ENCODE measurements around the gene UBE2J2. TPM values are rescaled to one million over a fixed set of nuclear protein-coding genes. Genes with fewer than 3 reads are reported as not detected.

Gene UBE2J2
- total and polyA plus RNA-seq, 3 donors from 2014 or later, result 133 to 203 (median 139) TPM

DNA sequence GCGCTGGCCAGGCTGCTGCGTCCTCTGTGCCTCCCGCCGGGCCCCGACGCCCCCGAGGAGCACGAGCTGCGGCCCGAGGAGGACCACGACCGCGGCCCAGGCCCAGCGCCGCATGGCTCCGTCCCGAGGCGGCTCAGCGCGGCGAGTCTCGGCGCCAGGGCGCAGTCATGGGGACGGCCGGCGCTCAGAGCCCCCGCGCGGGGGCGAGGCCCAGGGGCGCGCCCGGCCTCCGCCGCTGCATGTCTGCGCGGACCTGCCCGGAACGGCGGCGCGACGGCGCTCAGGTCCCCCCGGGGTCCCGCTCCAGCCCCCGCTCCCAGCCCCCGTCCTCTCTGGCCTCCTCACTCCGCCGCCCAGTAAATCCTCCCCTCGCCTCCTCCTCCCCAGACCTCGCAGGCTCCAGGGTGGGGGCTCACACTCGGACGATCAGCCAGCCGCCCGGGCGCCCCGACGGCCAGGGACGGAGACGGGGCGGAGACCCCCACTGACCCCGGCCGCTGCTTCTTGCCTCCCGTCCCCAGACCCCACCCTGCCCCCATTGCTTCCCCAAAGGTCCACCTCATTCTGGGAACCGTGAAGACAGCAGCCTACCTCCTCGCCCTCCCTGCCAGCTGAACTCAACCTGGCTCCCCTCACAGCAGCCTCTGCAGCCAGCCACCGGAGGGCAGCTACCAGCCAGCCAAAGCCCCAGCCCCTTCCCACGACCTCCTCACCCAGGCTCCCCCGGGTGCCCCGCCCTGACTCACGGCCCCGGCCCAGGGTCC, 26.9 kb downstream of the UBE2J2 start, which contains the start of gene C1QTNF12:
Gene C1QTNF12 (minus strand): TSS at position 146 of the 764 bp plus-strand sequence. CDS start 32 bp downstream, at position 114.
- DNase-seq, result no peak
- Histone ChIP-seq H3K4me1 (peaks cover 8% of the 10 kb centered on the region), H3K4me3 (no peak within 1 kb of the TSS), H3K27me3 (no peaks in the 10 kb centered on the region), H3K36me3 (ENCODE audit: low read depth, missing control alignments) (no peaks in the 10 kb centered on the region), H3K9me3 (no peaks in the 10 kb centered on the region), H3K27ac (no peak within 1 kb of the TSS)
- WGBS, 2 donors, result 7% methylated on average over 38 of the region's 74 CpGs; no CpG with 5 or more reads in 1 of the 2 donors
- TF ChIP-seq POLR2A (IDR thresholded peaks at IDR 0.05), result no peak
- TF ChIP-seq, protein P1, sequence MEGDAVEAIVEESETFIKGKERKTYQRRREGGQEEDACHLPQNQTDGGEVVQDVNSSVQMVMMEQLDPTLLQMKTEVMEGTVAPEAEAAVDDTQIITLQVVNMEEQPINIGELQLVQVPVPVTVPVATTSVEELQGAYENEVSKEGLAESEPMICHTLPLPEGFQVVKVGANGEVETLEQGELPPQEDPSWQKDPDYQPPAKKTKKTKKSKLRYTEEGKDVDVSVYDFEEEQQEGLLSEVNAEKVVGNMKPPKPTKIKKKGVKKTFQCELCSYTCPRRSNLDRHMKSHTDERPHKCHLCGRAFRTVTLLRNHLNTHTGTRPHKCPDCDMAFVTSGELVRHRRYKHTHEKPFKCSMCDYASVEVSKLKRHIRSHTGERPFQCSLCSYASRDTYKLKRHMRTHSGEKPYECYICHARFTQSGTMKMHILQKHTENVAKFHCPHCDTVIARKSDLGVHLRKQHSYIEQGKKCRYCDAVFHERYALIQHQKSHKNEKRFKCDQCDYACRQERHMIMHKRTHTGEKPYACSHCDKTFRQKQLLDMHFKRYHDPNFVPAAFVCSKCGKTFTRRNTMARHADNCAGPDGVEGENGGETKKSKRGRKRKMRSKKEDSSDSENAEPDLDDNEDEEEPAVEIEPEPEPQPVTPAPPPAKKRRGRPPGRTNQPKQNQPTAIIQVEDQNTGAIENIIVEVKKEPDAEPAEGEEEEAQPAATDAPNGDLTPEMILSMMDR (IDR thresholded peaks at IDR 0.05), result no peak
- intact Hi-C loops (cut with DNase I; ENCODE audit: low total_unique reads), result loop anchor here (10.0 kb wide), 1 partner anchor 122 kb away; no protein-coding TSS in a partner anchor

DNA sequence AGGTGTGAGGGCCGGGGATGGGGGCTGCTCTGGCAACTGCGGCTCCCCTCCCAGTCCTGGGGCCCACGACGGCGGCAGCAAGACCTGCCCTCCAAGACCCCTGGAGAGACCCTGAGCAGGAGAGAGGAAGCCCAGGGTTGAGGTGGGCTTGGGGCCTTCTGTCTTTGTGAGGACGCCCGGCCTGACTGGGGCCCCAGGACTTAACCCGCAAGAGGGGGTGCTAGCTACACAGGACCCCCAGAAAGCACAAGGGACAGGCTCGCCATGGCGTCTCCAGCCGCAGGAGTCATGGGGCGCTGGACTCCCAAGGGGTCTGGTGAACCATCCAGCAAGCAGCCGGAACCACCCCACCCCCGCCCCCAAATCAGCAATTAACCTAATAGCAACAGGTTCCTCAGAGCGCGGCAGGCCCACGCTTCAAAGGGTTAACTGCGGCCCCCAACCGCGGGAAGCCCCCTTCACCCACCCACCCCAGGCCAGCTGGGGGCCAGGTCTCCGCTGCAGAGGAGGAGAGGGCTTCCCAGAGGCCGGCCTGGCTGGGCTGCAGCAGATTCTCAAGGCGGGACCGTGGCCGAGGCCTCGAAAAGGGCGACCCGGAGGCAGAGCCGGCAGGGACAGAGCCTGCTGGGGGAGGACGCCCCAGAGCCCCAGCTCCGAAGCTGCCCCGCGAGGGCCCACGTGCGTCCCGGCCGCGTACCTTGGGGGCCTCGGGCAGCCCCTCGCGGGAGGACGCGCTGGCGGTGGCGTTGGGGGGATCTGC, 27.7 kb downstream of the UBE2J2 start:
- Histone ChIP-seq H3K27me3 (no peaks in the 10 kb centered on the region), H3K4me1 (peaks cover 8% of the 10 kb centered on the region), H3K4me3 (no peak overlapping the region), H3K27ac (no peak overlapping the region), H3K9me3 (no peaks in the 10 kb centered on the region), H3K36me3 (ENCODE audit: low read depth, missing control alignments) (no peaks in the 10 kb centered on the region)
- DNase-seq, result no peak
- TF ChIP-seq, protein P1 (IDR thresholded peaks at IDR 0.05), result no peak
- no peak for TF ChIP-seq POLR2A (IDR thresholded peaks at IDR 0.05)
- intact Hi-C loops (cut with DNase I; ENCODE audit: low total_unique reads), result loop anchor here (10.0 kb wide), 1 partner anchor 121 kb away; no protein-coding TSS in a partner anchor
- WGBS, 2 donors, result 58% methylated on average over 21 of the region's 45 CpGs; no CpG with 5 or more reads in 1 of the 2 donors

DNA sequence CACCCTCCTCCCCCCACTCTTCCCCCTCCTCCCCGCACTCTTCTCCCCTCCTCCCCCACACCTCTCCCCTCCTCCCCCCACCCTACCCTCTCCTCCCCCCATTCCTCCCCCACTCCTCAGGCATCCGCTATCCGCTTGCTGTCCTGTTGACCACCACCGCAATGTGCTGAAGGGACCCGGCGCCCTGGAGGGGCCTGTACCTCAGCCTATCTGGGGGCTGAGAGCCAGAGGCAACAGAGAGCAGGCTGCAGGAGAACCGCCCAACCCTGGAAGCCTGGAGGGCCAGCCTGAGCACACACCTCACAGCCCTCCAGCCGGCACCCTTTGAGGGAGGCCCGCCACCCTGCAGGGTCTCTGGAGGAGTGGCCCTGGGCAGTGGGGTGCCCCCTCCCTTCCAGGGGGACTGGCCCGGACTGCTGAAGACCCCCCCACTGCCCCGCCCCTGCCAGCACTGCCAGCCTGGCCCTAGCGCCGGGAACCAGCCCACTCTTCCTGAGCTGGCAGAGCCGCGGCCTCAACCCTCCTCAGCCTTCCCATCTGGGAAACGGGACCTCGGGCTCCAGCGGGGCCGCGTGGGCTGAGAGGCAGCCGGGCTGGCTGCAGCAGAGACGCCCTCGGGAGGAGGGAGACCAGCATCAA, 28.4 kb downstream of the UBE2J2 start:
- no peak for DNase-seq
- Histone ChIP-seq H3K4me1 (peaks cover 3% of the 10 kb centered on the region), H3K36me3 (ENCODE audit: low read depth, missing control alignments) (no peaks in the 10 kb centered on the region), H3K27me3 (no peaks in the 10 kb centered on the region), H3K4me3 (no peak overlapping the region), H3K27ac (no peak overlapping the region), H3K9me3 (no peaks in the 10 kb centered on the region)
- TF ChIP-seq, protein P1 (IDR thresholded peaks at IDR 0.05), result no peak
- no peak for TF ChIP-seq POLR2A (IDR thresholded peaks at IDR 0.05)
- 71% methylated on average over 16 of the region's 23 CpGs; no CpG with 5 or more reads in 1 of the 2 donors for WGBS, 2 donors
- intact Hi-C loops (cut with DNase I; ENCODE audit: low total_unique reads), result loop anchor here (10.0 kb wide), 1 partner anchor 120 kb away; no protein-coding TSS in a partner anchor

DNA sequence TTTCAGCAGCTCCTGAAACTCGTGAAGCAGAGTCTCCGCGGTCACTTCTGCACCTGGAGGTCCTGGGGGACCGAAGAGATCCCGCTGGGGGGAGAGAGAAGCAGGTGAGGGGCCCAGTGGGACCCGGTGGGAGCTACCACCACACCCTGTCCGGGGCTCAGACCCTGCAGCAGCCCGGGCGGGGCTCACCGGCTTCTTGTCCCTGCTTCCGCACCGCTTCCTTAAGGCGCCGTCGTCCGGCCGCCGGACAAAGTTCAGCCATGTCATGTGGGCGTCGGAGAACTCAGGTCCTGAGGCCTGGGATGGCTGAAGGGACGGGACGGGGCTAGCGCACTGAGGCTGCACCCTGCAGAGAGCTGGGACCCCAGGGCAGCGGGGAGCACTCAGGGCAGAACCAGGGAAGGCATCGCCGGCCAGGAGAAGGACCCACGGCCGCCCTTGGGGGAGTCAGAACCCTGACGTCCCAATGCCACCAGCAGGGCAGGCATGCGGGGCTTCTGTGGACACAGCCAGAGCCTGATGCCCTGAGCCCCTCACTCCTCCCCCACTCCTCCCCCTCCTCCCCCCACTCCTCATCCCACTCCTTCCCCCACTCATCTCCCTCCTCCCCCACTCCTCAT, 29.4 kb downstream of the UBE2J2 start:
- TF ChIP-seq, protein P1 (IDR thresholded peaks at IDR 0.05), result no peak
- TF ChIP-seq POLR2A (IDR thresholded peaks at IDR 0.05), result no peak
- H3K27ac ChIP-seq, result no peak overlapping the region
- H3K36me3 ChIP-seq (ENCODE audit: low read depth, missing control alignments), result no peaks in the 10 kb centered on the region
- 81 to 90% methylated on average over 9 to 27 of the region's 30 CpGs for WGBS, 2 donors
- no peaks in the 10 kb centered on the region for H3K27me3 ChIP-seq
- H3K9me3 ChIP-seq, result no peaks in the 10 kb centered on the region
- H3K4me3 ChIP-seq, result no peak overlapping the region
- intact Hi-C loops (cut with DNase I; ENCODE audit: low total_unique reads), result loop anchor here (10.0 kb wide), 1 partner anchor 120 kb away; no protein-coding TSS in a partner anchor
- no peak for DNase-seq
- H3K4me1 ChIP-seq, result peaks cover 3% of the 10 kb centered on the region

All from testis (tissue), 3 donors.